C4-2B (cell line): ENCODE results near the gene COL13A1.

ENCODE experiments used
- CTCF ChIP-seq: fragments of 450-650 bp; conservative IDR thresholded peaks from 2 replicates; pipeline ENCODE4 v1.5.1; 2017; ENCODE audit warnings: mild to moderate bottlenecking
- ZFX ChIP-seq: fragments of 450-650 bp; IDR thresholded peaks from 2 replicates; pipeline ENCODE4 v1.6.1; 2017

GRCh38 chr10:69951658-69952057 lies 150.0 kb downstream of the COL13A1 start:
- TF ChIP-seq CTCF (no peak), ZFX (no peak)
